IMR-90 (cell line): ENCODE measurements around the gene TRIO. TPM values are rescaled to one million over a fixed set of nuclear protein-coding genes. Genes with fewer than 3 reads are reported as not detected.

ENCODE experiments used
- ATAC-seq: fragments of 200-7000 bp; cut with Tn5 transposase; 2 replicates; pipeline ENCODE4 v1.9.1; 2020; ENCODE audit warnings: low read depth, mild to moderate bottlenecking, moderate library complexity
- BruUV-seq: library from RNA; stranded (reverse); fragments of 400-500 nt; replicated peaks from 2 replicates; lab custom pipeline; 2021; lab: Mats Ljungman, UMichigan
- CTCF ChIA-PET: fragments of 300-600 bp; formaldehyde crosslinking; extraction: SDS; loops from one replicate; lab custom pipeline; 2021; ENCODE audit warnings: antibody characterized with exemption; lab: Yijun Ruan, JAX
- POLR2A ChIA-PET: fragments of 300-600 bp; sonication (Branson Sonifier 250); formaldehyde crosslinking; loops from one replicate; lab custom pipeline; 2022; ENCODE audit warnings: antibody characterized with exemption; ENCODE audit not compliant: unreplicated experiment; lab: Charles Lee
- DNase-seq: peaks from one replicate; pipeline ENCODE4 v3.0.0; 2013
- H2AFZ ChIP-seq: replicated peaks from 2 replicates; pipeline ENCODE3; 2013; ENCODE audit warnings: low read length, mild to moderate bottlenecking; ENCODE audit not compliant: poor library complexity
- H2AK5ac ChIP-seq: 2 replicates; pipeline ENCODE4 v1.6.1; 2013; ENCODE audit warnings: low read depth, low read length, inconsistent platforms
- H2AK9ac ChIP-seq: replicated peaks from 2 replicates; pipeline ENCODE3; 2013; ENCODE audit warnings: mild to moderate bottlenecking, low read depth, low read length, moderate library complexity; ENCODE audit not compliant: poor library complexity
- H2BK120ac ChIP-seq: 2 replicates; pipeline ENCODE4 v1.6.1; 2013; ENCODE audit warnings: low read depth, low read length, inconsistent platforms
- H2BK15ac ChIP-seq: 3 replicates; pipeline ENCODE4 v1.6.1; 2013; ENCODE audit warnings: low read depth, low read length, inconsistent platforms
- H2BK20ac ChIP-seq: 2 replicates; pipeline ENCODE4 v1.6.1; 2013; ENCODE audit warnings: low read depth, mild to moderate bottlenecking, inconsistent platforms, low read length, moderate library complexity
- H2BK5ac ChIP-seq: 2 replicates; pipeline ENCODE4 v1.6.1; 2013; ENCODE audit warnings: mild to moderate bottlenecking, low read depth, low read length, inconsistent platforms; ENCODE audit not compliant: poor library complexity, severe bottlenecking
- H3K14ac ChIP-seq: replicated peaks from 2 replicates; pipeline ENCODE4 v1.6.1; 2013; ENCODE audit warnings: low read depth, low read length, inconsistent platforms
- H3K18ac ChIP-seq: 2 replicates; pipeline ENCODE4 v1.6.1; 2013; ENCODE audit warnings: low read depth, low read length, control low read depth
- H3K23ac ChIP-seq: 2 replicates; pipeline ENCODE4 v1.6.1; 2013; ENCODE audit warnings: low read depth, low read length, inconsistent platforms
- H3K27ac ChIP-seq: 2 replicates; pipeline ENCODE4 v1.5.1; 2013; ENCODE audit warnings: mild to moderate bottlenecking, control low read depth, low read length; ENCODE audit not compliant: insufficient read depth
- H3K27me3 ChIP-seq: 2 replicates; pipeline ENCODE4 v1.6.1; 2013; ENCODE audit warnings: low read length; ENCODE audit not compliant: control insufficient read depth, insufficient read depth
- H3K36me3 ChIP-seq: 2 replicates; pipeline ENCODE4 v1.6.1; 2013; ENCODE audit warnings: low read length, mixed read lengths; ENCODE audit not compliant: control insufficient read depth, insufficient read depth
- H3K4ac ChIP-seq: 2 replicates; pipeline ENCODE4 v1.6.1; 2013; ENCODE audit warnings: low read depth, low read length, inconsistent platforms
- H3K4me1 ChIP-seq: 2 replicates; pipeline ENCODE4 v1.6.1; 2013; ENCODE audit warnings: low read length, mixed read lengths; ENCODE audit not compliant: control insufficient read depth, insufficient read depth
- H3K4me2 ChIP-seq: 2 replicates; pipeline ENCODE4 v1.6.1; 2013; ENCODE audit warnings: low read depth, mild to moderate bottlenecking, control low read depth, low read length, moderate library complexity
- H3K4me3 ChIP-seq: 2 replicates; pipeline ENCODE4 v1.5.1; 2013; ENCODE audit warnings: low read depth, mild to moderate bottlenecking, control low read depth, low read length, moderate library complexity; ENCODE audit not compliant: insufficient read depth
- H3K56ac ChIP-seq: 2 replicates; pipeline ENCODE4 v1.6.1; 2013; ENCODE audit warnings: low read length, inconsistent platforms; ENCODE audit not compliant: insufficient read depth; ENCODE audit errors: extremely low read depth
- H3K79me1 ChIP-seq, 2 experiments: 2 replicates each; pipeline ENCODE4 v1.6.1; 2013; ENCODE audit warnings: low read length in 2 of 2, inconsistent platforms in 1 of 2, low read depth in 1 of 2
- H3K9ac ChIP-seq: 2 replicates; pipeline ENCODE4 v1.6.1; 2013; ENCODE audit warnings: low read depth, low read length, control low read depth
- H3K9me1 ChIP-seq: 2 replicates; pipeline ENCODE4 v1.6.1; 2013; ENCODE audit warnings: low read length, inconsistent platforms; ENCODE audit not compliant: insufficient read depth
- H3K9me3 ChIP-seq: 2 replicates; pipeline ENCODE4 v1.6.1; 2013; ENCODE audit warnings: low read length; ENCODE audit not compliant: control insufficient read depth, insufficient read depth
- H4K20me1 ChIP-seq: 2 replicates; pipeline ENCODE4 v1.6.1; 2013; ENCODE audit warnings: low read length, inconsistent platforms; ENCODE audit not compliant: insufficient read depth
- H4K5ac ChIP-seq: 2 replicates; pipeline ENCODE4 v1.6.1; 2013; ENCODE audit warnings: mild to moderate bottlenecking, low read depth, low read length, control low read depth
- H4K8ac ChIP-seq, 2 experiments: 2 replicates each; pipeline ENCODE4 v1.6.1; 2013; ENCODE audit warnings: low read depth in 2 of 2, low read length in 2 of 2, control low read depth in 1 of 2, inconsistent platforms in 1 of 2
- H4K91ac ChIP-seq: 2 replicates; pipeline ENCODE4 v1.6.1; 2013; ENCODE audit warnings: low read depth, low read length, inconsistent platforms; ENCODE audit not compliant: insufficient read depth
- FOS ChIP-seq: fragments of 150-350 bp; IDR thresholded peaks from 2 replicates; pipeline ENCODE4 v1.6.1; 2016; ENCODE audit warnings: low read depth, low read length
- MAFK ChIP-seq: IDR thresholded peaks from 2 replicates; pipeline ENCODE4 v1.6.1; 2012; ENCODE audit warnings: low read depth, low read length, improper control_type of control experiment
- RAD21 ChIP-seq: IDR thresholded peaks from 2 replicates; pipeline ENCODE4 v1.6.1; 2012; ENCODE audit warnings: low read length, improper control_type of control experiment
- SMC3 ChIP-seq: fragments of 150-350 bp; IDR thresholded peaks from 2 replicates; pipeline ENCODE4 v1.6.1; 2016; ENCODE audit warnings: low read depth, mild to moderate bottlenecking, antibody characterized with exemption, low read length, moderate library complexity
- WGBS, 2 experiments: methylation state at CpG; one replicate each; pipeline versions ENCODE4 v1.1.5 to v1.1.7; 2013; ENCODE audit warnings: missing lambda C conversion rate in 2 of 2; ENCODE audit not compliant: insufficient read length in 1 of 2; ENCODE audit errors: extremely low coverage in 2 of 2; 5-methylcytosine and 5-hydroxymethylcytosine counted together
- dilution Hi-C: fragments of 300-500 bp; cut with HindIII; formaldehyde crosslinking; loops from one replicate; pipeline ENCODE4 v1.14.3; 2018; ENCODE audit warnings: low sequenced_read_pairs; ENCODE audit not compliant: unreplicated experiment
- in situ Hi-C: fragments of 300-500 bp; cut with MboI; formaldehyde crosslinking; loops from 3 replicates; pipeline ENCODE4 v1.14.3; 2019; ENCODE audit warnings: low sequenced_read_pairs, inconsistent platforms, mixed read lengths
- intact Hi-C: fragments of 100-400 bp; cut with micrococcal nuclease; formaldehyde crosslinking; loops from 2 replicates; pipeline ENCODE4 v1.10.0; 2022
- polyA plus RNA-seq, 3 experiments: library from polyadenylated mRNA; depleted of rRNA; stranded (reverse); fragments of >200 nt; gene quantifications; 2 replicates each; pipeline ENCODE4 v1.2.3, GENCODE V29; 2012; ENCODE audit warnings: low replicate concordance in 1 of 3
- total RNA-seq: library from RNA; depleted of rRNA; stranded (reverse); fragments of >200 nt; gene quantifications from 2 replicates; pipeline ENCODE4 v1.2.3, GENCODE V29; 2012

Gene TRIO
- total and polyA plus RNA-seq, 2 of the 4 experiments (the other 2 are of a cell fraction): 206 to 522 TPM

DNA sequence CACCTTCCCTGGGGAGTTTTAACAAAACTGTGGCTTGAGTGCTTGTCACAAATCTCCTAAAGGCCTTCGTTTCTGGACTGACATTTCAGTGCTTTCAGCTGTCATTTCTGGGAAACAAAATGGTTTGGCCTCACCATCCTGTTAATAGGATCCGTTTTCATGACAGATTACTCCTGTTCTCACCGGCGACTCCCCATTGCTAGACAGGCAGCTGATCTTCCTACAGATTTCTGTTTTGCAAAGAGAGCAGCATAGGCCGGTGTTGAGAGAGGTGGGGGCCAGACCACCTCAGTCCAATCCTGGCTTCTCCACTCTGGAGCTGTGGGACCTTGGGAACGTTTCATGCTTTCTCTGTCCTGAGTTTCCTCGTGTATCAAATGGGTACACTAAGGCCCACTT lies 363.0 kb downstream of the TRIO start:
- H4K5ac ChIP-seq: no peak overlapping the region
- peaks cover 86% of the 10 kb centered on the region for H3K36me3 ChIP-seq
- WGBS, 2 experiments: 76% methylated on average over 4 of the region's 7 CpGs; no CpG with 5 or more reads in 1 of the 2 experiments
- no peak overlapping the region for H3K4me3 ChIP-seq
- no peak for ATAC-seq
- H3K79me1 ChIP-seq: peaks cover 15 to 86% of the 10 kb centered on the region in 2 experiments
- no TSS peak for BruUV-seq
- no peak overlapping the region for H2AK9ac ChIP-seq
- H2BK20ac ChIP-seq: no peak overlapping the region
- no peak overlapping the region for H4K8ac ChIP-seq
- peaks cover 96% of the 10 kb centered on the region for H4K20me1 ChIP-seq
- H3K14ac ChIP-seq: no peak overlapping the region
- in situ Hi-C loops (no loop called here), intact Hi-C loops (no loop called here), dilution Hi-C loops (no loop called here)
- ChIA-PET CTCF (no interaction called here), POLR2A (no interaction called here)
- H2BK5ac ChIP-seq: no peak overlapping the region
- TF ChIP-seq FOS (no peak), MAFK (no peak), SMC3 (no peak), RAD21 (no peak)
- peaks cover 8% of the 10 kb centered on the region for H3K9me1 ChIP-seq
- H3K56ac ChIP-seq: no peak overlapping the region
- no peak overlapping the region for H3K23ac ChIP-seq
- no peak overlapping the region for H3K4ac ChIP-seq
- no peak overlapping the region for H3K27ac ChIP-seq
- no peaks in the 10 kb centered on the region for H3K9me3 ChIP-seq
- no peak overlapping the region for H3K4me2 ChIP-seq
- H4K91ac ChIP-seq: no peak overlapping the region
- no peaks in the 10 kb centered on the region for H3K4me1 ChIP-seq
- H2BK15ac ChIP-seq: no peak overlapping the region
- no peak overlapping the region for H2AK5ac ChIP-seq
- no peaks in the 10 kb centered on the region for H3K27me3 ChIP-seq
- H3K9ac ChIP-seq: no peak overlapping the region
- DNase-seq: no peak
- no peak overlapping the region for H3K18ac ChIP-seq
- no peak overlapping the region for H2AFZ ChIP-seq
- no peak overlapping the region for H2BK120ac ChIP-seq
